IPS-18c (cell line): ENCODE measurements around the gene SKAP2.

Experiments
- H3K4me3 ChIP-seq: 2 replicates; pipeline ENCODE4 v1.7.0; 2013; ENCODE audit warnings: low read depth, mild to moderate bottlenecking, low read length, moderate library complexity; ENCODE audit not compliant: insufficient read depth
- H3K9me3 ChIP-seq: one replicate; pipeline ENCODE4 v1.6.1; 2013; ENCODE audit warnings: mild to moderate bottlenecking, low read length, moderate library complexity; ENCODE audit not compliant: control insufficient read depth, insufficient read depth

The SKAP2 gene

GRCh38 chr7:26714438-26714837, 150.0 kb downstream of the SKAP2 start:
- H3K9me3 ChIP-seq: no peaks in the 10 kb centered on the region
- no peak overlapping the region for H3K4me3 ChIP-seq

- H3K9me3 ChIP-seq: no peaks in the 10 kb centered on the region
Measured at GRCh38 chr7:26714006-26714405, 150.4 kb downstream of the SKAP2 start.

GRCh38 chr7:26709210-26709990, 155.0 kb downstream of the SKAP2 start:
- no peak overlapping the region for H3K4me3 ChIP-seq
- no peaks in the 10 kb centered on the region for H3K9me3 ChIP-seq

More at GRCh38 chr7:26714006-26714405, 150.4 kb downstream of the SKAP2 start:
- no peak overlapping the region for H3K4me3 ChIP-seq

GRCh38 chr7:26705567-26705966, 158.8 kb downstream of the SKAP2 start:
- no peaks in the 10 kb centered on the region for H3K9me3 ChIP-seq
- H3K4me3 ChIP-seq: no peak overlapping the region

- Histone ChIP-seq H3K9me3 (no peaks in the 10 kb centered on the region), H3K4me3 (no peak overlapping the region)
Measured at GRCh38 chr7:26704786-26705185, 159.6 kb downstream of the SKAP2 start.

- H3K9me3 ChIP-seq: no peaks in the 10 kb centered on the region
- H3K4me3 ChIP-seq: no peak overlapping the region
Measured at GRCh38 chr7:26704036-26704435, 160.4 kb downstream of the SKAP2 start.

GRCh38 chr7:26700893-26701292, 163.5 kb downstream of the SKAP2 start:
- Histone ChIP-seq H3K9me3 (no peaks in the 10 kb centered on the region), H3K4me3 (no peak overlapping the region)

- Histone ChIP-seq H3K4me3 (no peak overlapping the region), H3K9me3 (no peaks in the 10 kb centered on the region)
Measured at GRCh38 chr7:26700386-26700785, 164.0 kb downstream of the SKAP2 start.

- Histone ChIP-seq H3K9me3 (no peaks in the 10 kb centered on the region), H3K4me3 (no peak overlapping the region)
Measured at GRCh38 chr7:26699766-26700165, 164.6 kb downstream of the SKAP2 start.

GRCh38 chr7:26698806-26699205, 165.6 kb downstream of the SKAP2 start:
- Histone ChIP-seq H3K9me3 (no peaks in the 10 kb centered on the region), H3K4me3 (no peak overlapping the region)

- no peak overlapping the region for H3K4me3 ChIP-seq
- H3K9me3 ChIP-seq: no peaks in the 10 kb centered on the region
Measured at GRCh38 chr7:26698194-26698593, 166.2 kb downstream of the SKAP2 start.

- Histone ChIP-seq H3K4me3 (no peak overlapping the region), H3K9me3 (no peaks in the 10 kb centered on the region)
Measured at GRCh38 chr7:26696978-26697377, 167.4 kb downstream of the SKAP2 start.

GRCh38 chr7:26696161-26696560, 168.2 kb downstream of the SKAP2 start:
- Histone ChIP-seq H3K9me3 (no peaks in the 10 kb centered on the region), H3K4me3 (no peak overlapping the region)

GRCh38 chr7:26694713-26695112, 169.7 kb downstream of the SKAP2 start:
- Histone ChIP-seq H3K4me3 (no peak overlapping the region), H3K9me3 (no peaks in the 10 kb centered on the region)

GRCh38 chr7:26694141-26694540, 170.2 kb downstream of the SKAP2 start:
- Histone ChIP-seq H3K9me3 (no peaks in the 10 kb centered on the region), H3K4me3 (no peak overlapping the region)

GRCh38 chr7:26691886-26692285, 172.5 kb downstream of the SKAP2 start:
- Histone ChIP-seq H3K9me3 (no peaks in the 10 kb centered on the region), H3K4me3 (no peak overlapping the region)

GRCh38 chr7:26691406-26691805, 173.0 kb downstream of the SKAP2 start:
- no peak overlapping the region for H3K4me3 ChIP-seq
- H3K9me3 ChIP-seq: no peaks in the 10 kb centered on the region

- no peak overlapping the region for H3K4me3 ChIP-seq
- H3K9me3 ChIP-seq: no peaks in the 10 kb centered on the region
Measured at GRCh38 chr7:26690135-26690805, 174.1 kb downstream of the SKAP2 start.
